CD4-positive, alpha-beta T cell treated with Interferon gamma for 1 hour (primary cell): Measurements from ENCODE around the gene AGPAT1.
"Not testable (repeated sequence)": the region's sequence is repeated elsewhere in the genome, so short reads cannot be mapped to it uniquely, and the experiment has no call there.

Experiments used
- DNase-seq: peaks from one replicate; pipeline ENCODE4 v3.0.0-alpha.2; 2020

The AGPAT1 gene, protein sequence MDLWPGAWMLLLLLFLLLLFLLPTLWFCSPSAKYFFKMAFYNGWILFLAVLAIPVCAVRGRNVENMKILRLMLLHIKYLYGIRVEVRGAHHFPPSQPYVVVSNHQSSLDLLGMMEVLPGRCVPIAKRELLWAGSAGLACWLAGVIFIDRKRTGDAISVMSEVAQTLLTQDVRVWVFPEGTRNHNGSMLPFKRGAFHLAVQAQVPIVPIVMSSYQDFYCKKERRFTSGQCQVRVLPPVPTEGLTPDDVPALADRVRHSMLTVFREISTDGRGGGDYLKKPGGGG

DNA sequence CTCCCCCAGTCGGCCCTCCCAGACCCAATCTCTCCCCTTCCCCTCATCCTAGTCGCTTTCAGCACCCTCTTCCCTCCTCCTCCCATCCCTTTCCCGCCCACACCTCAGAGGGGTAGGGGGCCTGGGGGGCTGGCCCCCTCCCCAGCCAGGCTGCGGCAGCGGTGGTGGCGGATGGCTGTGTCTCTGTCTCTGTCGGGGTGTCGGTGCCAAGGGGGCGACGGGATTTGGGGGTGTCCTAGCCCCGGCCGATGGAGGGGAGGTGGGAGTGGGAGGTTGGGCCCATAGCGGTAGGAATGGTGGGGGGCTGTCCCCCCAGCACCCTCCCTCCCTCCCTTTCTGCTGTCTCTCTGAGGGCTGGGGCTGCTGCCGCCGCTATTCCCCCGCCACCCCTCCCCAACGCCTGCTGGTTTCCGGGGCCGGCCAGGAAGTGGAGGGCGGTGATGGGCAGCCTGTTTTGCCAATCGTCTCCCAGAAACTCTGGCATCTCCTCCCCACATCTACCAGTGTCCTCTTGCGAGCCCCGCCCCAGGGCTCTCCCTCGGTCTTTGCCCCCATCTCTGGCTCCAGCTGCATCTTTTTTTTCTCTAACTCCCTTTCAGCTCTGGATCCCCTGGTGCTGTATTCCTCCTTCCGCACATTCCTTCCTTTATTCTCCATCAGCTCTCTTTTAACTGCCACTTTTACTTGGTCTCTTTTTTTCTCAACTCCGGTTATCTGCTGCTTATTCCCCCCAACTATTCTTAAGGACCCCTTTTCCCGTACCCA is at the start of gene AGPAT1:
TSS of gene AGPAT1 (minus strand) at position 374 of the 765 bp plus-strand sequence. CDS start 4,588 bp downstream, outside the sequence.
- DNase-seq = peak; percentile 95

DNA sequence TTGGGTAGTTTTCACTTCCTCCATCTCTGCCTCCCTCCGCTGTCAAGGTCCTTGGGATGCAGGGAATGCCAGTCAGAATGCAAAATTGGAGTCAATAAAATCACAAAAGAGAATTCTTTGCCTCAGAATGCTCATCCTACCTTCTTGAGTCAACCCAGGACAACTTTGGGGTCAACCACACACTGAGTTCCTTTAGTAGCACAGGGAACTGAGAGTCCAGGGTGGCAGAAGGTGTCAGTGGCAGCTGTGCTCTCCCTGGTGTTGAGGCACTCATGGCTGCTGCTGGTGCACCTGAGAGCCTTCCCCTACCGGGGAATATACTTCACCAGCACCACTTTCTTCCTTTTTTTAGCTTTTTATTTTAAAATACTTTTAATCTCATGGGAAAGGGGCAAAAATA is 48.8 kb upstream of the AGPAT1 start:
- no peak for DNase-seq

DNA sequence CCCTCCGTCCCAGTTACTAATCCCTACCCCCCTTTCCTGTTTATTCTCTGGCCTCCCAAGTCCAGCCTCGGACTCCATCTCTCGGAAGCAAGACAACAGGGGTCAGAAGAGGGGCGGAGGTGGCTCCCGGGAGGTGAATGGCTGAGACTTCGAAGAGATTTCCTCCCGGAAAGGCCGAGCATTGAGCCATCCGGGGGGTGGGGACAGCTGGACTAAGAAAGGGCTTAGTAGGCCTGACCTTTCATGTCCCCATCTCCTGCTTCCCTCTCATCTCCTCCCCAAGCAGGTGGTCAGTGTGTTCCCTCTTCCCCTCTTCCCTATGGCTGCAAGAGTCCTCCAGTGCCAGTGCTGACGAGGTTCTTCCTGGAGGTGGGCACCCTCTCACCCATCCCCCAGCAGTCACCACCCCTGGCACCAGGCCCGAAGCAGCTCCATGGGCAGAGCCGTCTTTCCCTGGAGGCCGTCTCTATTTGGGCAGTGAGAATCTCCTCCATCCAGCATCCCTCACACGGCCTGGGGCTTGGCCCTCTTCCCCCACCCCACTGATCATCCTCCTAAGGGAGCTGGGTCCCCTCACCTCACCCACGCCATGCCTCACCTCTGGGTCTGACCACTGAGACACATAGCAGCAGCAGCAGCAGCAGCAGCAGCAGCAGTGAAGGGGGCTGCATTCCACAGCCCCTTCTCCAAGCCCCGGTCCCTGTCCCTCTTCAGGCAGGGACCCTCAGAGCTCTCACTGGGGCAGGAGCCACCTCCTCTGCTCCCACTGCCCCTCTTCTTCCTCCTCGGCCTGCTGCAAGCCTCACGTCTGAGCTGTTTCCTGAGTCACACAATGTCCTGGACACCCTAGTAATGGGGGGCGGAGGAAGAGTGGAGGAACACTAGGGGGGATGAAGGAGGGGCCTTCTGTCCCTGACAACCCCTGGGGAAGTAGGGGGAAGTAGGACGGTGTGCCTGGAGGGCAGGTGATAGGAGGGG is 47.7 kb upstream of the AGPAT1 start, which contains the start of gene NOTCH4:
TSS of gene NOTCH4 (minus strand) at position 810 of the 978 bp plus-strand sequence. CDS start at position 671, 139 bp downstream.
- no peak for DNase-seq

DNA sequence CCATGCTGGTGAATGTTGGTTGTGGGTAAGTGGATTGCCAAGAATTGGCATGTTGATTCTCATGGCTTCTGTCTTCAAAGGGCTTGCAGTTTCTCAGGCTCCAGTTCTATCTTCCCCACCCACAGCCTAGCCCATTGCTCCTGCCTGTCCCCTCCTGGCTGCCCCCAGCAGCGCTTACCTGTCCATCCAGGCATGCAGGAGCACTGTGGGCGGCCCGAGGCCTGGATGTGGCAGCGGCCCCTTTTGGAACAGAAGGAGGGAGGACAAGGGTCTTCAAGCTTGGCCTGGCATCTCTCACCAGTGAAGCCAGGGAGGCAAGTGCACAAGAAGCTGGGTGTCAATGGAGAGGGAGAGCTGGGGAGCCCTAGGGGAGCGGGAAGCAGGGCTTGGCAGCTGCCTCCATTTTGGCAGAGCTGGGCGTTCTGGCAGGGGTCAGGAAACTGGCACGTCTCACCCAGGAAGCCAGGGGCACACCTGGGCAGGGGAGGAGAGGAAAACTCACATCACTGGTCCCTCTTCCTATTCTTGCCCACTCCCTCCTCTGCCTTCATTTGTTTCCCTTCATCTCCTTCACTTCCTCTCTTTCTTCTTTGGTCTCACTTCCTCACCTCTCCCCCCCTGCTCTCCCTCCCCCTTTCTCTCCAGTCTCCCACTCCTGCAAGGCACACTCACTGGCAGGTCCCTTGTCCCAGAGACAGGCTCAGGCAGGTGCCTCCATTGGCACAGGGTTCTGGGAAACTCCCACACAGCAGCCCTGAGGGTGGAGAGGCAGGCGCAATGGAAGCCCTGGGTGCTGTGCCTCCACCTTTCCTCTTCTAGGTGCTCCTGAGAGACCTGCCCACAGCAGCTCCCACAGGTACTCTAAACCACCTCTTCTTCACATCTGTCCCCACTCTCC is 46.7 kb upstream of the AGPAT1 start:
- DNase-seq = no peak

DNA sequence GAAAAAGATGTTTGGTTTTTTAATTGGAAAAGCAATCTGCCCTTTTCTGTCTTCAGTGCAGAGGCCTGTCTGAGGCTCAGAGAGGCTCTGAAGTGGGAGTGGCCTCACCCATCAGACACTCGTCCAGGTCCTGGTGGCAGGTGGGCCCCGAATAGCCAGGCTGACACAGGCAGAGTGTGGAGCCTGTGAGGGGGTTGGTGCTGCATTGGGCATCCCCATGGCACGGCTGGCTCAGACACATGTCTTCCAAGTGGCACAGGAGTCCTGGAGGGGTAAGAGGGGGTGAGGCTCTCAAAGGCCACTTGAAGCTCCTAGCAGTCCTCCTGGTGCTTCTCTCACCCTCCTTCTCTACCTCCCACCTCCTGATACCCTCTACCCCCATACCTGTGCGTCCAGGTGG is 44.1 kb upstream of the AGPAT1 start:
- DNase-seq = no peak

DNA sequence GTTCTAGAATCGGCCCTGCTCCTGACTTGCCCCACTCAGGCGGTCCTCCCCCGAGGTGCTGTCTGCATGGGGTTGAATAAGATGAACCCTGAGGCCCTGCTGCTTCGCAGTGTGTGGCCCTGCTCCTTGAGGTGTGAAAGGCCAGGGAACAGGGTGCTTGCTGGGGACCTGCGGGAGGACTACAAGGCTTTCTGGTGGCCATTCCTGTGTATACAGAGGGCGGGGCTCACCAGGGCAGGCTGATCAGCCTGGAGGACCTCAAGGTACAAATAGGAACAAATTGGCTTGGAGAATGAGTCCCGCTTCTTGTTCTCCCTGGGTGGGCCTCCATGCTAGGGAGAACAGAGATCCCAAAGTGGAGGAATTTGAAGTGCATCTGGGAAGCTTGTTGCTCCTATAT is 42.3 kb upstream of the AGPAT1 start:
- DNase-seq = no peak

DNA sequence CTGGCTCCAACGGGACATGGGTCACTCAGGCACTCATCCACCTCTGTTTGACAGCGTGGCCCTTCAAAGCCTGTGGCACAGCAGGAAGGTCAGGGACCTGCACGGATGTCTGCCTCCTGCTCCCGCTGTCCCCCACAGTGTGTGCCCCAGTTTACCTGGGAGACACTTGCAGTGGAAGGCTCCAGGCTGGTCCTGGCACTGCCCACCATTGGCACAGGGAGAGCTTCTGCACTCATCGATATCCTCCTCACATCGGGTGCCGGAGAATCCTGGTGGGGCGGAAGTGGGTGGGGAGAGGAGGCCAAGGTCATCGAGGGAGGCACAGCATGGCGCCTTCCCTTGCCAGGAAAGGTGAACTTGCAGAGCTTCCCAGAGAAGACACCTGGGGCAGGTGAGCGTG is 41.1 kb upstream of the AGPAT1 start:
- DNase-seq = no peak

DNA sequence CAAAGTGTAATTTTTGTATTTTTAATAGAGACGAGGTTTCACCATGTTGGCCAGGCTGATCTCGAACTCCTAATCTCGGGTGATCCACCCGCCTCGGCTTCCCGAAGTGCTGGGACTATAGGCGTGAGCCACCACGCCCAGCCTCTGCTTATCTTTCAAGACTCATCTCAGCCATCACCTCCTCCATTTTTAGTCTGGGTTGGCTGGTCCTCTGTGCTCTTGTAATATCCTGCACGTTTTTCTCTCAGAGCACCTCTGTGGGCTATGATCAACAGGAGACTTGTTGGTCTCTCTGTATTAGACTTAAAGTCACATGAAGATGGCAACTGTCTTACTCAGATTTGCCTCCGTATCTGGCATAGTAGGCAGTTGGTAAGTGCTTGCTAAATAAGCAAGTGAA is 40.4 kb upstream of the AGPAT1 start:
- no peak for DNase-seq

DNA sequence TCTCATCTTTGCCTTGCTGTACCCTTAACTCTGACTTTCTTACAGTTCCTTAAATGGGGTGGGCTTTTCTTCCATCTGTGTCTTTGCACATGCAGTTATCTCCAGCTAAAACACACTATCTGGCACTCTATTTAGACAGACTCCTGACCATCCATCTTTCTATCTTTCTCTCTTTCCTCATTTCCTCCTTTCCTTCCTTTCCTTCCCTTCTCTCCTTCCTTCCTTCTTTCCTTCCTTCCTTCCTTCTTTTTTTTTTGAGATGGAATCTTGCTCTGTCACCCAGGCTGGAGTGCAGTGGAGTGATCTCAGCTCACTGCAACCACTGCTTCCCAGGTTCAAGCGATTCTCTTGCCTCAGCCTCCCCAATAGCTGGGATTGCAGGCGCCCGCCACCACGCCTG is 39.7 kb upstream of the AGPAT1 start:
- no peak for DNase-seq

DNA sequence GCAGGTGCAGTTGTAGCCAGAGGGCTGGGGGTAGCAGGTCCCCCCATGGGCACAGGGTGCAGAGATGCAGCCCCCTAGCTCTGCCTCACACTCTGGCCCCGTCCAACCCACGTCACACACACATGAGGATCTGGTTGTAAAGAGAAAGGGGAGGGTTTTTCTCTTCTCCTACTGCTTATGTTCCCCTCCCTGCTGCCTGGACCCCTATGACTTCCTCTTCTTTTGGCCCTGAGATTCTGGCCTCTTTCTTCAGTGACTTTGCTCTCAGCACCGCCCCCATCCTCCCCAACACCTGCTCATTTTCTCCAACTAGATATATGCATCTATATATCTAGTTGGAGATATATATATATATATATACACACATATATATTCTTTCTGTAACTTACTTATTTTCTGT is 38.2 kb upstream of the AGPAT1 start:
- no peak for DNase-seq

DNA sequence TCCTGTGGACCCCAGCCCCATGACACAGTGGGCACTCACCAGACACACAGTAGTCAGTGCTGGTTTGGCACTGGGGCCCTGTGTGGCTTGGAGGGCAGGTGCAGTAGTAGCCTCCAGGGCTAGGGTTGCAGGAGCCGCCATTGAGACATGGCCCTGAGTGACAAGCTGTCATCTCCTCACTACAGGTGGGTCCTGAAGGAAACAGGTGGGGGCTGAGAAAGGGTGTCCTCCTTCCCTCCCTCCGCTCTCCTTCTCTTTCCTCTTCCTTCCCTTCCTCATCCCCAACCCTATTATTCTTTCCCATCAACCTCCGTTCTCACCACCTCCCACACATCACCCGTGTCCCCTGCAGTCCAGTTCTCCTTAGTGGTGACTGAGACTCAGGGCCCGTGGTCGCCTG is 37.8 kb upstream of the AGPAT1 start:
- DNase-seq = no peak

DNA sequence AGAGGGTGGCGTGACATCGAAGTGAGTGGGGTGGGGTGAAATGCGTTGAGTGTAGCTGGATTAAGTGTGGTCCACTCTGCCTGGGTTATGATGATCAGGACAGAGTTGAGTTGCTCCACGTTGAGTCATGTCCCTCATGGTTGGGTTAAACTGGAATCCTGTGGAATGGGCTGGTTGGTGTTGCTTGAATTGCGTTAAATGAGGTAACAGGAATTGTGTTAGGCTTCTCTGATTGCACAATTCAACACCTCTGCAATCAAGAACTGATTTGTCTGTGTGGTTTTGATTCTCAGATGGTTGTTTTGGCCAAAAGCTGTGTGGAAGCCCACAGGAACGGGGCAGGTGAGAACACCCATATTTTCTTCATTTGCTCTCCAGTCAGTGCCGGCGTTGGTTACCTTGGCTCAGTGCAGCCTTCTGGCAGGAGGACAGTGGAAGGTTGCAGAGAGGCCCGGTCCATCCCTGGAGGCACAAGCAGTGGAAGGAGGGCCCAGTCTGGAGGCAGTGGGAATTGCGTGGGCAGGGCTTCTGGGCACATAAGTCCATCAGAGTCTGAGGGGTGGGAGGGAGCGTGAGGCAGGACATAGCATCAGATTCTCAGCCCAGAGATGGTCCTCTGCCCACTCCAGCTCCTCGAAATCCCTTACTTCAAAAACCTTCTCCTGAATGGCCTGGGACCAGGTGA is 36.3 kb upstream of the AGPAT1 start:
- no peak for DNase-seq

DNA sequence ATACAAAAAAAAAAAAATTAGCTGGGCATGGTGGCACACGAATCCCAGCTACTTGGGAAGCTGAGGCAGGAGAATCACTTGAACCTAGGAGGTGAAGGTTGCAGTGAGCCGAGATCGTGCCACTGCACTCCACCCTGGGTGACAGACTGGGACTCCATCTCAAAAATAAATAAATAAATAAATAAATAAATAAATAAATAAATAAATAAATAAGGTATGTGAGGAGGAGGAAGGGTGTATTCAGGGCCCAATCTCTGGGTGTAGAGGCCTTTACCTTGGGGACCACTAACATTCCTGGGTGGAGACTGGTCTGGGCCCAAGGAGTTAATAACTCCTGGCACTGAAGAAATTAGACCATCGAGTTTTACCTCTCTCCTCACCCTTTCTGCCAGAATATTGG is 35.5 kb upstream of the AGPAT1 start:
- not testable (repeated sequence) for DNase-seq

DNA sequence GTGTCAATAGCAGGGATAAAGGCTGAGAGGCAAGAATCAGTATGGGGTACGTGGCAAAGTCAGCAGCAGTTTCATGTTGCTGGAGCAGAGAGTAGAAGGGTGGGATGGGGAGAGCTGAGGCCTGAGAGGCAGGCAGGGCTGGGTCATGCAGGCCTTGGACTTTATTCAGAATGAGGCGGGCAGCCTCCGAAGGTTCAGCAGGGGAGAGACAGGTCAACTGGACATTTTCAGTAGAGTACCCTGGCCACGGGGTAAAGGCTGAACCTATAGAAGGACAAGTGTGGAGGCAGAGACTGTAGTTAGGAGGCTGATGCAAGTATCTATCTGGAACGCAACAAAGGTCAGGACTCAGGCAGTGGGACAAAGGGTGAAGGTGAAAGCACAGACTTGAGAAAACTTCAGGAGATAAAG is 34.3 kb upstream of the AGPAT1 start:
- DNase-seq = no peak

DNA sequence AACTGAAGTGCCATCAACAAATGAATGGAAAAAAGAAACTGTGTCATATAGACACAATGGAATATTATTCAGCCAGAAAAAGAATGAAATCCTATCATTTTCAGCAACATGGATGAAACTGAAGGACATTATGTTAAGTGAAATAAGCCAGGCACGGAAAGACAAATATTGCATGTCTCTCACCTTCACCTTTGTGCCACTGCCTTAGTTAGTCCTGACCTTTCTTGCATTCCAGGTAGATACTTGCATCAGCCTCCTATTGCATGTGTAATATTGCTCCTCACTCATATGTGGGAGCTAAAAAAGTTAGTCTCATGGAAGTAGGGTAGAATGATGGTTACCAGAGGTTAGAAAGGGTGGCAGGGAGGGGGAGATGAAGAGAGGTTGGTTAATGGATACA is 33.1 kb upstream of the AGPAT1 start:
- DNase-seq = no peak

DNA sequence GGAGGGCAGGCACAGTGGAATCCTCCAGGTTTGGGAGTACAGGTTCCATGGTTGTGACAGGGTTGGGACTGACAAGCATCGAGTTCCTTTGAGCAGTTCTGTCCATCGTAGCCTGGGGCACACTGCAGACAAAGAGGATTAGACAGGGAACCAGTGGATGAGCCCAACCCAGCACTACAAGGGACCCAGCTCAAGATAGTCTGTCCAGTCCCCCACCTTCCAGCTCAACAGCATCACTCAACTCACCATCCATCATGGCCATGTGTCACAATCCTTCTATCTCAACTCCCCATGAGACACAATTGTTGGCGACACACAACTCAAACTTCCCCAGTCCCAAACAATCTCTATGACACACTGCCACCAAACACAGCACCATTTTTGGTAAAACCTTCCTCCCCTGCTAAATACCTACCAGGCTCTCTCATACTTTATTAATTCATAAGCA is 28.4 kb upstream of the AGPAT1 start:
- DNase-seq = no peak

DNA sequence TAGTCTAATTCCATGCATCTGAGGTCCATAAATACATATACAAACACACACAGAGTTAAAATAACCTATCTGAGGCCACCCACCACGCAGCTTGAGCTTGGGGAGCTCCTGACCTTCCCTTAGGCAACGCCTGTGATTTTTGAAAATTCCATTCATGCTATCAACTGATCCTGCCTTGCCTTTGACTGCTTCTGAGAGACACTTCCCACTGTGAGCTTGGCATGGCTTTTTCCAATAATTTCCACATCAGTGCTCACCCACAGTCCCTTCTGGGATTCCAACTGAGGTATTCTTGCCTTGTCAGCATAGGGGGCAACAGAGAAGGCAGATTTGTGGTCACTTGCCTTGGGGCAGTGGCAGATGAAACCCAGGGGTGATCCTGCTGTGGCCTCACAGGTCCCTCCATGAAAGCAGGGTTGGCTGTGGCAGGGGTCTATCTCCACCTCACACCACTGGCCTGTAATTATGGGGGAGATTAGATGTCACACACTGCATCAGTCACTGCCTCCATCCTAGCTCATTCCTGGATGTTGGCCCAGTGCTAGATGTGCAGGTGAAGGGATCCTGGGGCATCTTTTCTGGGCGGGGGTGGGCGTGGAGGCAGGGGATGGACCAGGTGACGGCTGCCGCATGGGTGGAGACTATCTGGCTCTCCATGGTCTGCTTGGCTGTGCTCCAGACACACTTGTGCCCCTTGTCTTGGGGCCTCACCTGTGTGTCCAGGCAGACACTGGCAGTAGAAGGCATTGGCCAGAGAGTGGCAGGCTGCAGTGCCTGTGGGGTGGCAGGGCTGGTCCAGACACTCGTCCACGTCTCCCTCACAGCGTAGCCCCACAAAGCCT is 27.8 kb upstream of the AGPAT1 start:
- DNase-seq = no peak

DNA sequence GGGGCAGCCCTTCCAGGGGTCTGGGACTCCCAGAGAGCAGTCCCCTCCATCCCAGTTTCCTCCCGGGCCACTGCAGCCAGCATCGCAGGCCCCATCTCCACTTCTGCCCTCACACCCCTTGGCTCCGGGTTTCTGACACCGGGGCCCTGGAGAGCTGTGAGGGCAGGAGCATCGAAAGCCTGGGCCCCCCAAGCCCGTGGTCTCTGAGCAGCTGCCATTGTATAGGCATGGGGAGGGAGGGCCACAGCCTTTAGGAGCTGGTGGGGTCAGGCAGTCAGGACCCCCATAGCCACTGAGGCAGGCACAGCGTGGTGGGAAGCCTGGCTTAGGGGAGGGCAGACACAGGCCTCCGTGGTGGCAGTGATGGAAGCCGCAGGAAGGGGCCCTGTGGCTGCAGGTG is 26.3 kb upstream of the AGPAT1 start:
- no peak for DNase-seq

DNA sequence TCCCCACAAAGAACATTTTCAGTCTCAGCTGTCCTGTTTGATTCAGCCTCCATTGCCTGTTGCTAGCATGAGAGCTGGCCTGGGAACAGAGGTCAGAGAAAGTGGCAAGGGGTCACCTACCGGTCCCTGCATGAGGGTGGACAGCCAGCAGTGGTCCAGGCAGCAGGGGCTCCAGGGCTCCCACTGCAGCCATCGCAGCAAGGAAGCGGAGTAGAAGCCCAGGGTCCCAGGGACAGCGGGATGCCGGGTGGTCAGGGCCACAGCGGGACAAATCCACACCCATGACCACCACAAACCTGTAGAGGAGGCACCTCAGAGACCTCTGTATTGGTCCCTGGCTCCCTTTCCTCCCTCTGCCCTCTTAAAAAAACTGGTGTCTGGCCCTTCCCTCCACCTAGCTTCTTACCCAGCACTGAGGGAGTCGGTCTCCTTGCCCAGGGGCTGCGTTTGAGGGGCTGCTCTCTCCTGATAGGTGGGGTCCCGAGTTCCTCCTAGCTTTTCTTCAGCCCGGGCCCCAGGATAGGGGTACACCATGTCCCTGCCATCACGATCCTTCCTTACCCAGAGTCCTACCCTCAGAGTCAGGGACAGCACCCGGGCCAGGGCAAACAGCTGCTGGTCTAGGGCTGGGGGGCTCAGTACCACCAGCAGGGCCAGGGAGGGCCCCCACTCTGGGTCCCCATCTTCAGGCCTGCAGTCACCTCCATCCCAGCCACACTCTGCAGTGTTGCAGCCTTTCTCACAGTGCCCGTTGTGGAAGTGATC is 25.0 kb upstream of the AGPAT1 start:
- DNase-seq = no peak

DNA sequence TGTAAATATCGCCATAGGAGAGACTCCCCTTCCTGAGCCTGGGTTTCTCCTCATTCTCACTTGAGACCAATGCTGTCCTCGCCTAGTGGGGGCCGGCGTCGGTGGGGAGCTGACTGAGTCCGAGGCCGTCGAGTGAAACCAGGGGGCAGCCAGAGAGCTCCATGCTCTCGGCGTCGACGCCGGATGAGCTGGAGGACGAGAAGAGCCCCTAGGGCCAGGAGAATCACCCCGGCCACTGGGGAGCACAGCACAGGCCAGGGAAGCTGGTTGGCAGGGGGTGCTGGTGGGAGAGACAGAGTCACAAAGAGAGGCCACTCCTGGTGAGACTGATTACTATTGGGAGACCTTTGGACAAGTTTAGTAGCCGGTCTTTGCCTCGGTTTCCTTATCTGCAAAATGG is 23.0 kb upstream of the AGPAT1 start:
- no peak for DNase-seq
